ENCODE results near the gene ZNF384. TPM values are rescaled to one million over a fixed set of nuclear protein-coding genes. Genes with fewer than 3 reads are reported as not detected.

The ZNF384 gene
- total and polyA plus RNA-seq, 2 of the 8 experiments (the other 6 are each of a cell fraction or from before 2014, with no cell fraction given): 59.0 to 59.6 TPM

GRCh38 chr12:6632026-6632983 is 56.9 kb downstream of the ZNF384 start (continued):
- TF ChIP-seq BCL11A (IDR thresholded peaks at IDR 0.05; ENCODE audit: low read depth in 2 of 2, low read length in 2 of 2): no peak

All from H1 (cell line).